B cell (primary cell): ENCODE data around the gene PFDN1.

ENCODE experiments used
- CTCF ChIP-seq: fragments of 200-600 bp; IDR thresholded peaks from one replicate; pipeline ENCODE4 v1.8.0; 2022; ENCODE audit warnings: antibody characterized with exemption, mild to moderate bottlenecking
- EZH2 ChIP-seq: IDR thresholded peaks from 2 replicates; pipeline ENCODE4 v1.6.1; 2012; ENCODE audit warnings: borderline replicate concordance, low read depth, mild to moderate bottlenecking, moderate library complexity, low read length; ENCODE audit not compliant: insufficient read depth, poor library complexity, severe bottlenecking

DNA sequence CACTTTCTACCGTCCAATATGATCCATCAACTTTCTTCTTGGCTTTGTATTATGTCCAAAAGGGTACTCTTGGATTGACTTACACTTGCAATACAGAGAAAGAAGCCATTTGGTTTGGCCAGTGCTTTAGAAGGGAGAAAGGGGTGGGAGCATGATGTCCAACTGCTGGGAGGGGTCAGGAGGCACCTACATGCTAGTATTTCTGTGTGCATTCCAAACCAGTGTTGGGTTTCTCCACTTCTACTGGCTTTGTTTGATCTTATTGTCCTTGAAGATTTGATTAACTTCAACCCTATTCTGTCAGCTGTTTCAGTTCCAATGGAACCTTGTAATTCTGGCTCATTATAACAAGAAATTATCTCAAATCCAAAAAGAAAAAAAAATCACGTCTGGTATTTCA lies 100.3 kb downstream of the PFDN1 start:
- TF ChIP-seq CTCF = no peak
- no peak for TF ChIP-seq EZH2
